OCI-LY7 (cell line): ENCODE results near the gene WT1.

Experiments used
- CTCF ChIP-seq: fragments of 200-600 bp; sonication (generic); conservative IDR thresholded peaks from 2 replicates; pipeline ENCODE4 v1.5.1; 2014; ENCODE audit warnings: mild to moderate bottlenecking, antibody characterized with exemption, low read length, moderate library complexity, mixed read lengths
- EZH2phosphoT487 ChIP-seq: fragments of 200-600 bp; sonication (generic); IDR thresholded peaks from 2 replicates; pipeline ENCODE4 v1.6.1; 2018; ENCODE audit warnings: low read depth, borderline replicate concordance, mild to moderate bottlenecking, mixed run types, antibody characterized with exemption, low read length, moderate library complexity, mixed read lengths

- TF ChIP-seq CTCF (no peak), EZH2phosphoT487 (no peak)
Observed at GRCh38 chr11:32358729-32359128, 76.6 kb downstream of the WT1 start.
